HepG2 (cell line): Measurements from ENCODE around the gene AFG1L. TPM values are rescaled to one million over a fixed set of nuclear protein-coding genes. Genes with fewer than 3 reads are reported as not detected.
A peak's percentile ranks its signal among the peaks of the same experiment; 100 is the strongest.

Experiments used
- CENPX ChIP-seq: sonication (generic); formaldehyde crosslinking; IDR thresholded peaks from 2 replicates; pipeline ENCODE4 v1.9.0; 2021; ENCODE audit warnings: mild to moderate bottlenecking, missing genetic modification reagents, moderate library complexity
- CHD2 ChIP-seq: IDR thresholded peaks from 2 replicates; pipeline ENCODE4 v1.6.1; 2011; ENCODE audit warnings: low read depth, low read length, improper control_type of control experiment
- DPF2 ChIP-seq: sonication (generic); formaldehyde crosslinking; IDR thresholded peaks from 2 replicates; pipeline ENCODE4 v1.4.0; 2020; ENCODE audit warnings: mild to moderate bottlenecking, low read depth, missing genetic modification reagents, borderline replicate concordance
- JUNB ChIP-seq: sonication (generic); formaldehyde crosslinking; IDR thresholded peaks from 2 replicates; pipeline ENCODE4 v1.8.0; 2022; ENCODE audit warnings: missing genetic modification reagents, mild to moderate bottlenecking, borderline replicate concordance
- KLF13 ChIP-seq: sonication (generic); formaldehyde crosslinking; IDR thresholded peaks from 2 replicates; pipeline ENCODE4 v1.4.0; 2020; ENCODE audit warnings: mild to moderate bottlenecking, missing genetic modification reagents
- MIXL1 ChIP-seq: IDR thresholded peaks from 2 replicates; pipeline ENCODE4 v1.6.1; 2016
- PHF8 ChIP-seq: sonication (generic); formaldehyde crosslinking; IDR thresholded peaks from 2 replicates; pipeline ENCODE4 v1.5.0; 2020; ENCODE audit warnings: missing genetic modification reagents
- RCOR2 ChIP-seq: IDR thresholded peaks from 2 replicates; pipeline ENCODE4 v1.6.1; 2016; ENCODE audit warnings: missing biosample characterization, missing genetic modification reagents
- SALL1 ChIP-seq: sonication (generic); formaldehyde crosslinking; IDR thresholded peaks from 2 replicates; pipeline ENCODE4 v1.8.0; 2022; ENCODE audit warnings: mild to moderate bottlenecking, missing genetic modification reagents
- SAP130 ChIP-seq: IDR thresholded peaks from 2 replicates; pipeline ENCODE4 v1.6.1; 2016; ENCODE audit warnings: low read depth
- SMAD1 ChIP-seq: sonication (generic); formaldehyde crosslinking; IDR thresholded peaks from 2 replicates; pipeline ENCODE4 v1.4.0; 2020; ENCODE audit warnings: missing genetic modification reagents, low read depth, mild to moderate bottlenecking, borderline replicate concordance
- ZMYM3 ChIP-seq: sonication (generic); formaldehyde crosslinking; IDR thresholded peaks from 2 replicates; pipeline ENCODE4 v1.5.1; 2020; ENCODE audit warnings: mild to moderate bottlenecking, missing genetic modification reagents
- ZNF20 ChIP-seq: sonication (generic); formaldehyde crosslinking; IDR thresholded peaks from 2 replicates; pipeline ENCODE4 v1.4.0; 2020; ENCODE audit warnings: mild to moderate bottlenecking, moderate library complexity, missing genetic modification reagents
- ZNF282 ChIP-seq: fragments of 450-650 bp; IDR thresholded peaks from 2 replicates; pipeline ENCODE4 v1.6.1; 2018; ENCODE audit not compliant: partially characterized antibody
- ZNF543 ChIP-seq: sonication (generic); formaldehyde crosslinking; IDR thresholded peaks from 2 replicates; pipeline ENCODE4 v1.4.0; 2020; ENCODE audit warnings: mild to moderate bottlenecking, missing genetic modification reagents
- ZNF614 ChIP-seq: IDR thresholded peaks from 2 replicates; pipeline ENCODE4 v1.6.1; 2018; ENCODE audit warnings: missing biosample characterization, missing genetic modification reagents, inconsistent platforms, borderline replicate concordance
- ZNF672 ChIP-seq: sonication (generic); formaldehyde crosslinking; IDR thresholded peaks from 2 replicates; pipeline ENCODE4 v1.8.1; 2022; ENCODE audit warnings: missing genetic modification reagents
- polyA plus RNA-seq, 8 experiments: library from polyadenylated mRNA; depleted of rRNA in 3 of 8; stranded (reverse) in 7 of 8; unstranded in 1 of 8; fragments of >200 nt; fragmentation: Illumina TruSeq in 4 of 8; extraction: Trizol in 4 of 8; gene quantifications; 2 replicates each; pipeline versions ENCODE4 v1.2.1 to v1.2.3, GENCODE V29; 2011 to 2016; ENCODE audit warnings: low read depth in 4 of 8, missing spikeins in 1 of 8, mixed read lengths in 1 of 8; ENCODE audit not compliant: insufficient read depth in 1 of 8
- total RNA-seq, 5 experiments: library from RNA; depleted of rRNA; stranded (reverse); fragments of >200 nt; fragmentation: Illumina TruSeq; extraction: Trizol; gene quantifications; 2 replicates each; pipeline ENCODE4 v1.2.3, GENCODE V29; 2016; ENCODE audit warnings: low read depth in 1 of 5
- TF ChIP-seq, protein P1 (sequence below): sonication (generic); formaldehyde crosslinking; IDR thresholded peaks from 2 replicates; pipeline ENCODE4 v1.4.0; 2020; ENCODE audit warnings: mild to moderate bottlenecking, missing genetic modification reagents, borderline replicate concordance
- TF ChIP-seq, protein P2 (sequence below): sonication (generic); formaldehyde crosslinking; IDR thresholded peaks from 2 replicates; pipeline ENCODE4 v1.4.0; 2020; ENCODE audit warnings: mild to moderate bottlenecking, low read depth, missing genetic modification reagents
- TF ChIP-seq, protein P3 (sequence below): sonication (generic); formaldehyde crosslinking; IDR thresholded peaks from 2 replicates; pipeline ENCODE4 v1.4.0; 2020; ENCODE audit warnings: low read depth, mild to moderate bottlenecking, missing genetic modification reagents
- TF ChIP-seq, protein P4 (sequence below): sonication (generic); formaldehyde crosslinking; IDR thresholded peaks from 2 replicates; pipeline ENCODE4 v1.4.0; 2020; ENCODE audit warnings: mild to moderate bottlenecking, missing genetic modification reagents

The AFG1L gene
- total and polyA plus RNA-seq, 2 of the 13 experiments (the other 11 are each of a cell fraction or from before 2014, with no cell fraction given) = 3.1 to 14.0 TPM

DNA sequence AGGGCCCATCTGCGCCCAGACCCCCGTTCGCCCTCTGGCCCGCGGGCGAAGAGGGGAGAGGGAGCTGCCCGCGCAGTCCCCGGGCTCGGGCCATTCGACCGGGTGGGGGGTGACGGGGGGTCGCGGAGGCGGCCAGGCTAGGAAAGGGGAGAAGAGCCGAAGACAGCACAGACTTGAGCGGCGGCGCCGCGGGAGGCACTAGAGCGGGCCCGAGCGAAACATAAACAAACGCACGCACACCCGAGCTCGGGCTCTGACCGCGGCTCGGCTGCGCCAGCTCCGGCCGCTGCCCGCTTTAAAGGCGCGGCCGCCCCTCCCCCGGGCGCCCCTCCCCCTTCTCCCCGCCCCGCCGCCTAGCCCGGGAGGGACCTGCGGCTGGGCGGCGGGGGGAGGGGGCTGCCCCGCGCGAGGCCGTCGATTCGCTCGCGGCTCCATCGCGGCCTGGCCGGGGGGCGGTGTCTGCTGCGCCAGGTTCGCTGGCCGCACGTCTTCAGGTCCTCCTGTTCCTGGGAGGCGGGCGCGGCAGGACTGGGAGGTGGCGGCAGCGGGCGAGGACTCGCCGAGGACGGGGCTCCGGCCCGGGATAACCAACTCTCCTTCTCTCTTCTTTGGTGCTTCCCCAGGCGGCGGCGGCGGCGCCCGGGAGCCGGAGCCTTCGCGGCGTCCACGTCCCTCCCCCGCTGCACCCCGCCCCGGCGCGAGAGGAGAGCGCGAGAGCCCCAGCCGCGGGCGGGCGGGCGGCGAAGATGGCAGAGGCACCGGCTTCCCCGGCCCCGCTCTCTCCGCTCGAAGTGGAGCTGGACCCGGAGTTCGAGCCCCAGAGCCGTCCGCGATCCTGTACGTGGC is 265.8 kb downstream of the AFG1L start, which contains the start of gene FOXO3 (continued):
- TF ChIP-seq, protein P1, sequence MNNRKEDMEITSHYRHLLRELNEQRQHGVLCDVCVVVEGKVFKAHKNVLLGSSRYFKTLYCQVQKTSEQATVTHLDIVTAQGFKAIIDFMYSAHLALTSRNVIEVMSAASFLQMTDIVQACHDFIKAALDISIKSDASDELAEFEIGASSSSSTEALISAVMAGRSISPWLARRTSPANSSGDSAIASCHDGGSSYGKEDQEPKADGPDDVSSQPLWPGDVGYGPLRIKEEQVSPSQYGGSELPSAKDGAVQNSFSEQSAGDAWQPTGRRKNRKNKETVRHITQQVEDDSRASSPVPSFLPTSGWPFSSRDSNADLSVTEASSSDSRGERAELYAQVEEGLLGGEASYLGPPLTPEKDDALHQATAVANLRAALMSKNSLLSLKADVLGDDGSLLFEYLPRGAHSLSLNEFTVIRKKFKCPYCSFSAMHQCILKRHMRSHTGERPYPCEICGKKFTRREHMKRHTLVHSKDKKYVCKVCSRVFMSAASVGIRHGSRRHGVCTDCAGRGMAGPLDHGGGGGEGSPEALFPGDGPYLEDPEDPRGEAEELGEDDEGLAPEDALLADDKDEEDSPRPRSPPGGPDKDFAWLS (CRISPR knock-in tag) = no peak
- TF ChIP-seq SAP130 (peak; percentile 73), ZMYM3 (CRISPR knock-in tag) (no peak; the same call in 1 of the 2 replicates), DPF2 (no peak), ZNF543 (CRISPR knock-in tag) (peak; percentile 66; the same call in 1 of the 2 replicates), PHF8 (CRISPR knock-in tag) (peak; percentile 54), MIXL1 (CRISPR knock-in tag) (no peak), CHD2 (peak; percentile 55; the same call in 1 of the 2 replicates), ZNF614 (CRISPR knock-in tag) (no peak), ZNF672 (CRISPR knock-in tag) (no peak), CENPX (no peak), ZNF20 (CRISPR knock-in tag) (0 out of 2 replicates have a peak, but pooled peaks have one; percentile 53), KLF13 (CRISPR knock-in tag) (no peak), ZNF282 (no peak), SALL1 (CRISPR knock-in tag) (peak; percentile 73), RCOR2 (CRISPR knock-in tag) (no peak), SMAD1 (CRISPR knock-in tag) (no peak), JUNB (CRISPR knock-in tag) (no peak)
- TF ChIP-seq, protein P2, sequence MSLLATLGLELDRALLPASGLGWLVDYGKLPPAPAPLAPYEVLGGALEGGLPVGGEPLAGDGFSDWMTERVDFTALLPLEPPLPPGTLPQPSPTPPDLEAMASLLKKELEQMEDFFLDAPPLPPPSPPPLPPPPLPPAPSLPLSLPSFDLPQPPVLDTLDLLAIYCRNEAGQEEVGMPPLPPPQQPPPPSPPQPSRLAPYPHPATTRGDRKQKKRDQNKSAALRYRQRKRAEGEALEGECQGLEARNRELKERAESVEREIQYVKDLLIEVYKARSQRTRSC (CRISPR knock-in tag) = no peak
- TF ChIP-seq, protein P3, sequence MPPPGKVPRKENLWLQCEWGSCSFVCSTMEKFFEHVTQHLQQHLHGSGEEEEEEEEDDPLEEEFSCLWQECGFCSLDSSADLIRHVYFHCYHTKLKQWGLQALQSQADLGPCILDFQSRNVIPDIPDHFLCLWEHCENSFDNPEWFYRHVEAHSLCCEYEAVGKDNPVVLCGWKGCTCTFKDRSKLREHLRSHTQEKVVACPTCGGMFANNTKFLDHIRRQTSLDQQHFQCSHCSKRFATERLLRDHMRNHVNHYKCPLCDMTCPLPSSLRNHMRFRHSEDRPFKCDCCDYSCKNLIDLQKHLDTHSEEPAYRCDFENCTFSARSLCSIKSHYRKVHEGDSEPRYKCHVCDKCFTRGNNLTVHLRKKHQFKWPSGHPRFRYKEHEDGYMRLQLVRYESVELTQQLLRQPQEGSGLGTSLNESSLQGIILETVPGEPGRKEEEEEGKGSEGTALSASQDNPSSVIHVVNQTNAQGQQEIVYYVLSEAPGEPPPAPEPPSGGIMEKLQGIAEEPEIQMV (CRISPR knock-in tag) = no peak
- TF ChIP-seq, protein P4, sequence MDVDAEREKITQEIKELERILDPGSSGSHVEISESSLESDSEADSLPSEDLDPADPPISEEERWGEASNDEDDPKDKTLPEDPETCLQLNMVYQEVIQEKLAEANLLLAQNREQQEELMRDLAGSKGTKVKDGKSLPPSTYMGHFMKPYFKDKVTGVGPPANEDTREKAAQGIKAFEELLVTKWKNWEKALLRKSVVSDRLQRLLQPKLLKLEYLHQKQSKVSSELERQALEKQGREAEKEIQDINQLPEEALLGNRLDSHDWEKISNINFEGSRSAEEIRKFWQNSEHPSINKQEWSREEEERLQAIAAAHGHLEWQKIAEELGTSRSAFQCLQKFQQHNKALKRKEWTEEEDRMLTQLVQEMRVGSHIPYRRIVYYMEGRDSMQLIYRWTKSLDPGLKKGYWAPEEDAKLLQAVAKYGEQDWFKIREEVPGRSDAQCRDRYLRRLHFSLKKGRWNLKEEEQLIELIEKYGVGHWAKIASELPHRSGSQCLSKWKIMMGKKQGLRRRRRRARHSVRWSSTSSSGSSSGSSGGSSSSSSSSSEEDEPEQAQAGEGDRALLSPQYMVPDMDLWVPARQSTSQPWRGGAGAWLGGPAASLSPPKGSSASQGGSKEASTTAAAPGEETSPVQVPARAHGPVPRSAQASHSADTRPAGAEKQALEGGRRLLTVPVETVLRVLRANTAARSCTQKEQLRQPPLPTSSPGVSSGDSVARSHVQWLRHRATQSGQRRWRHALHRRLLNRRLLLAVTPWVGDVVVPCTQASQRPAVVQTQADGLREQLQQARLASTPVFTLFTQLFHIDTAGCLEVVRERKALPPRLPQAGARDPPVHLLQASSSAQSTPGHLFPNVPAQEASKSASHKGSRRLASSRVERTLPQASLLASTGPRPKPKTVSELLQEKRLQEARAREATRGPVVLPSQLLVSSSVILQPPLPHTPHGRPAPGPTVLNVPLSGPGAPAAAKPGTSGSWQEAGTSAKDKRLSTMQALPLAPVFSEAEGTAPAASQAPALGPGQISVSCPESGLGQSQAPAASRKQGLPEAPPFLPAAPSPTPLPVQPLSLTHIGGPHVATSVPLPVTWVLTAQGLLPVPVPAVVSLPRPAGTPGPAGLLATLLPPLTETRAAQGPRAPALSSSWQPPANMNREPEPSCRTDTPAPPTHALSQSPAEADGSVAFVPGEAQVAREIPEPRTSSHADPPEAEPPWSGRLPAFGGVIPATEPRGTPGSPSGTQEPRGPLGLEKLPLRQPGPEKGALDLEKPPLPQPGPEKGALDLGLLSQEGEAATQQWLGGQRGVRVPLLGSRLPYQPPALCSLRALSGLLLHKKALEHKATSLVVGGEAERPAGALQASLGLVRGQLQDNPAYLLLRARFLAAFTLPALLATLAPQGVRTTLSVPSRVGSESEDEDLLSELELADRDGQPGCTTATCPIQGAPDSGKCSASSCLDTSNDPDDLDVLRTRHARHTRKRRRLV (CRISPR knock-in tag) = no peak
